Endometrial microvascular endothelial cells (primary cell): ENCODE measurements around the gene PRPF38B. TPM values are rescaled to one million over a fixed set of nuclear protein-coding genes. Genes with fewer than 3 reads are reported as not detected.
"Not testable (repeated sequence)": the region's sequence is repeated elsewhere in the genome, so short reads cannot be mapped to it uniquely, and the experiment has no call there.

ENCODE experiments used
- in situ Hi-C: cut with HindIII; loops from 2 replicates; pipeline ENCODE4 v1.10.0; 2017; ENCODE audit warnings: low sequenced_read_pairs, low pct_unique_long_range_greater_than_20kb; ENCODE audit errors: inconsistent ontology term
- total RNA-seq: library from RNA; depleted of rRNA; stranded (reverse); fragments of >200 nt; gene quantifications from one replicate; pipeline ENCODE4 v1.2.3, GENCODE V29; 2015; ENCODE audit errors: inconsistent ontology term

The PRPF38B gene
- 9.1 TPM for total RNA-seq

GRCh38 chr1:108691942-108692723, at the start of gene PRPF38B:
Gene PRPF38B (plus strand): TSS chr1:108692310. CDS start chr1:108692592, 282 bp downstream.
- in situ Hi-C loops: no loop called here

- in situ Hi-C loops: no loop called here
These were observed 48.4 kb upstream of the PRPF38B start for GRCh38 chr1:108643492-108644335.

GRCh38 chr1:108644984-108645383, 47.1 kb upstream of the PRPF38B start:
- in situ Hi-C loops: no loop called here

- in situ Hi-C loops: no loop called here
These were observed 46.4 kb upstream of the PRPF38B start for GRCh38 chr1:108645564-108646184.

- in situ Hi-C loops: no loop called here
These were observed 45.9 kb upstream of the PRPF38B start for GRCh38 chr1:108646265-108646647.

- in situ Hi-C loops: no loop called here
These were observed 45.4 kb upstream of the PRPF38B start for GRCh38 chr1:108646648-108647269.

GRCh38 chr1:108653431-108654105, 38.5 kb upstream of the PRPF38B start:
- in situ Hi-C loops: no loop called here

- in situ Hi-C loops: no loop called here
These were observed 34.6 kb upstream of the PRPF38B start for GRCh38 chr1:108657356-108658080.

GRCh38 chr1:108661030-108661609, 31.0 kb upstream of the PRPF38B start, which contains the start of gene HENMT1:
Gene HENMT1 (minus strand): TSS chr1:108661093. CDS start chr1:108659884, 1,209 bp downstream.
- in situ Hi-C loops: no loop called here

- in situ Hi-C loops: no loop called here
These were observed 29.0 kb upstream of the PRPF38B start for GRCh38 chr1:108663074-108663473.

GRCh38 chr1:108664481-108664880, 27.6 kb upstream of the PRPF38B start:
- in situ Hi-C loops: no loop called here

GRCh38 chr1:108665067-108665466, 27.0 kb upstream of the PRPF38B start:
- in situ Hi-C loops: no loop called here

GRCh38 chr1:108665771-108666170, 26.3 kb upstream of the PRPF38B start:
- in situ Hi-C loops: no loop called here

GRCh38 chr1:108667422-108667821, 24.7 kb upstream of the PRPF38B start:
- in situ Hi-C loops: not testable (repeated sequence)

GRCh38 chr1:108668777-108669176, 23.3 kb upstream of the PRPF38B start:
- in situ Hi-C loops: no loop called here

- in situ Hi-C loops: no loop called here
These were observed 22.4 kb upstream of the PRPF38B start for GRCh38 chr1:108669679-108670078.

- in situ Hi-C loops: no loop called here
These were observed 21.9 kb upstream of the PRPF38B start for GRCh38 chr1:108670131-108670773.
